GM19238 (cell line): ENCODE measurements around the gene DMBX1.

ENCODE experiments used
- DNase-seq: peaks from one replicate; pipeline ENCODE4 v3.0.0; 2011; ENCODE audit warnings: low spot score; ENCODE audit not compliant: insufficient read length

Gene DMBX1

GRCh38 chr1:46459315-46459714, 30.3 kb upstream of the DMBX1 start:
- no peak for DNase-seq

GRCh38 chr1:46461017-46461808, 28.4 kb upstream of the DMBX1 start:
- DNase-seq: no peak

- DNase-seq: no peak
Measured at GRCh38 chr1:46461809-46462448, 27.7 kb upstream of the DMBX1 start.

- DNase-seq: no peak
Measured at GRCh38 chr1:46464013-46464548, 25.6 kb upstream of the DMBX1 start.

- no peak for DNase-seq
Measured at GRCh38 chr1:46464915-46465314, 24.7 kb upstream of the DMBX1 start.

- DNase-seq: no peak
Measured at GRCh38 chr1:46465981-46466476, 23.6 kb upstream of the DMBX1 start.

GRCh38 chr1:46466477-46467182, 23.0 kb upstream of the DMBX1 start:
- no peak for DNase-seq

- DNase-seq: no peak
Measured at GRCh38 chr1:46467183-46467504, 22.5 kb upstream of the DMBX1 start.

- no peak for DNase-seq
Measured at GRCh38 chr1:46469881-46470280, 19.8 kb upstream of the DMBX1 start.

- no peak for DNase-seq
Measured at GRCh38 chr1:46471848-46472492, 17.7 kb upstream of the DMBX1 start.

- DNase-seq: no peak
Measured at GRCh38 chr1:46472498-46473181, 17.0 kb upstream of the DMBX1 start.

GRCh38 chr1:46473991-46474390, 15.6 kb upstream of the DMBX1 start:
- no peak for DNase-seq

- no peak for DNase-seq
Measured at GRCh38 chr1:46474570-46474969, 15.1 kb upstream of the DMBX1 start.

- no peak for DNase-seq
Measured at GRCh38 chr1:46476673-46477072, 13.0 kb upstream of the DMBX1 start.

GRCh38 chr1:46477153-46477929, 12.3 kb upstream of the DMBX1 start:
- DNase-seq: peak; percentile 87

GRCh38 chr1:46478721-46479485, 10.7 kb upstream of the DMBX1 start:
- DNase-seq: no peak

GRCh38 chr1:46479744-46480350, 9.8 kb upstream of the DMBX1 start:
- DNase-seq: no peak

- no peak for DNase-seq
Measured at GRCh38 chr1:46480959-46481646, 8.5 kb upstream of the DMBX1 start.
